HepG2 (cell line): Measurements from ENCODE around the gene VWA3A. TPM values are rescaled to one million over a fixed set of nuclear protein-coding genes. Genes with fewer than 3 reads are reported as not detected.

Source experiments
- AGO1 ChIP-seq: fragments of 200-400 bp; formaldehyde crosslinking; IDR thresholded peaks from 2 replicates; pipeline ENCODE4 v1.6.1; 2017; ENCODE audit warnings: mild to moderate bottlenecking, low read depth, low read length, moderate library complexity; ENCODE audit not compliant: poor library complexity, severe bottlenecking
- CENPT ChIP-seq: sonication (generic); formaldehyde crosslinking; IDR thresholded peaks from 2 replicates; pipeline ENCODE4 v1.8.0; 2022; ENCODE audit warnings: low read depth, mild to moderate bottlenecking, moderate library complexity, missing genetic modification reagents
- CREB1 ChIP-seq, 2 experiments: fragments of 450-650 bp in 1 of 2; IDR thresholded peaks; 2 replicates each; pipeline ENCODE4 v1.6.1; 2016 to 2017; ENCODE audit warnings: control low read depth in 1 of 2, mild to moderate bottlenecking in 1 of 2, missing compliant biosample characterization in 1 of 2, missing genetic modification characterization in 1 of 2
- JARID2 ChIP-seq: sonication (generic); formaldehyde crosslinking; IDR thresholded peaks from 2 replicates; pipeline ENCODE4 v1.8.1; 2023; ENCODE audit warnings: missing genetic modification reagents, inconsistent platforms; ENCODE audit not compliant: insufficient replicate concordance
- JUNB ChIP-seq: sonication (generic); formaldehyde crosslinking; IDR thresholded peaks from 2 replicates; pipeline ENCODE4 v1.8.0; 2022; ENCODE audit warnings: missing genetic modification reagents, mild to moderate bottlenecking, borderline replicate concordance
- NAIF1 ChIP-seq: sonication (generic); formaldehyde crosslinking; IDR thresholded peaks from 2 replicates; pipeline ENCODE4 v1.5.0; 2020; ENCODE audit warnings: mild to moderate bottlenecking, missing genetic modification reagents, borderline replicate concordance
- NKX3-1 ChIP-seq: sonication (generic); formaldehyde crosslinking; IDR thresholded peaks from 2 replicates; pipeline ENCODE4 v1.5.0; 2020; ENCODE audit warnings: missing genetic modification reagents
- POLR2A ChIP-seq, 2 experiments: IDR thresholded peaks; 2 replicates each; pipeline ENCODE4 v1.6.1; 2011; ENCODE audit warnings: low read depth in 2 of 2, low read length in 2 of 2, mild to moderate bottlenecking in 1 of 2, moderate library complexity in 1 of 2; ENCODE audit not compliant: insufficient read depth in 1 of 2
- RNF2 ChIP-seq: fragments of 450-650 bp; conservative IDR thresholded peaks from 2 replicates; pipeline ENCODE4 v1.6.1; 2016; ENCODE audit warnings: low read depth
- SOX6 ChIP-seq, 2 experiments: fragments of 450-650 bp in 1 of 2; sonication (generic) in 1 of 2; formaldehyde crosslinking in 1 of 2; IDR thresholded peaks; 2 replicates each; pipeline versions ENCODE4 v1.4.0 to v1.6.1; 2017 to 2020; ENCODE audit warnings: antibody characterized with exemption in 1 of 2, mild to moderate bottlenecking in 1 of 2, missing genetic modification reagents in 1 of 2
- TAF1 ChIP-seq: sonication (generic); formaldehyde crosslinking; IDR thresholded peaks from 2 replicates; pipeline ENCODE4 v1.4.0; 2020; ENCODE audit warnings: missing genetic modification reagents
- ZNF124 ChIP-seq: sonication (generic); formaldehyde crosslinking; IDR thresholded peaks from 2 replicates; pipeline ENCODE4 v1.4.0; 2020; ENCODE audit warnings: missing genetic modification reagents
- ZNF3 ChIP-seq: IDR thresholded peaks from 2 replicates; pipeline ENCODE4 v1.7.0; 2017; ENCODE audit warnings: inconsistent platforms
- ZNF768 ChIP-seq: sonication (generic); formaldehyde crosslinking; IDR thresholded peaks from 2 replicates; pipeline ENCODE4 v1.4.0; 2020; ENCODE audit warnings: missing genetic modification reagents
- ZNF775 ChIP-seq: sonication (generic); formaldehyde crosslinking; IDR thresholded peaks from 2 replicates; pipeline ENCODE4 v1.4.0; 2020; ENCODE audit warnings: missing genetic modification reagents, mild to moderate bottlenecking, moderate library complexity, borderline replicate concordance
- ZNF83 ChIP-seq: sonication (generic); formaldehyde crosslinking; IDR thresholded peaks from 2 replicates; pipeline ENCODE4 v1.4.0; 2020; ENCODE audit warnings: missing genetic modification reagents, mild to moderate bottlenecking, borderline replicate concordance
- polyA plus RNA-seq, 8 experiments: library from polyadenylated mRNA; depleted of rRNA in 3 of 8; stranded (reverse) in 7 of 8; unstranded in 1 of 8; fragments of >200 nt; fragmentation: Illumina TruSeq in 4 of 8; extraction: Trizol in 4 of 8; gene quantifications; 2 replicates each; pipeline versions ENCODE4 v1.2.1 to v1.2.3, GENCODE V29; 2011 to 2016; ENCODE audit warnings: low read depth in 4 of 8, missing spikeins in 1 of 8, mixed read lengths in 1 of 8; ENCODE audit not compliant: insufficient read depth in 1 of 8
- total RNA-seq, 5 experiments: library from RNA; depleted of rRNA; stranded (reverse); fragments of >200 nt; fragmentation: Illumina TruSeq; extraction: Trizol; gene quantifications; 2 replicates each; pipeline ENCODE4 v1.2.3, GENCODE V29; 2016; ENCODE audit warnings: low read depth in 1 of 5
- TF ChIP-seq, protein P1 (sequence below): sonication (generic); formaldehyde crosslinking; IDR thresholded peaks from 2 replicates; pipeline ENCODE4 v1.4.0; 2020; ENCODE audit warnings: missing genetic modification reagents
- TF ChIP-seq, protein P2 (sequence below): IDR thresholded peaks from 2 replicates; pipeline ENCODE4 v1.6.1; 2016; ENCODE audit warnings: missing compliant biosample characterization, missing genetic modification reagents, borderline replicate concordance
- TF ChIP-seq, protein P3 (sequence below): sonication (generic); formaldehyde crosslinking; IDR thresholded peaks from 2 replicates; pipeline ENCODE4 v1.4.0; 2020; ENCODE audit warnings: missing genetic modification reagents; ENCODE audit errors: not compliant biosample characterization
- TF ChIP-seq, protein P4 (sequence below): sonication (generic); formaldehyde crosslinking; IDR thresholded peaks from 2 replicates; pipeline ENCODE4 v1.5.1; 2020; ENCODE audit warnings: mild to moderate bottlenecking, missing genetic modification reagents, borderline replicate concordance

Gene VWA3A
- total and polyA plus RNA-seq, 2 of the 13 experiments (the other 11 are each of a cell fraction or from before 2014, with no cell fraction given), result 0.03 to 0.07 TPM

DNA sequence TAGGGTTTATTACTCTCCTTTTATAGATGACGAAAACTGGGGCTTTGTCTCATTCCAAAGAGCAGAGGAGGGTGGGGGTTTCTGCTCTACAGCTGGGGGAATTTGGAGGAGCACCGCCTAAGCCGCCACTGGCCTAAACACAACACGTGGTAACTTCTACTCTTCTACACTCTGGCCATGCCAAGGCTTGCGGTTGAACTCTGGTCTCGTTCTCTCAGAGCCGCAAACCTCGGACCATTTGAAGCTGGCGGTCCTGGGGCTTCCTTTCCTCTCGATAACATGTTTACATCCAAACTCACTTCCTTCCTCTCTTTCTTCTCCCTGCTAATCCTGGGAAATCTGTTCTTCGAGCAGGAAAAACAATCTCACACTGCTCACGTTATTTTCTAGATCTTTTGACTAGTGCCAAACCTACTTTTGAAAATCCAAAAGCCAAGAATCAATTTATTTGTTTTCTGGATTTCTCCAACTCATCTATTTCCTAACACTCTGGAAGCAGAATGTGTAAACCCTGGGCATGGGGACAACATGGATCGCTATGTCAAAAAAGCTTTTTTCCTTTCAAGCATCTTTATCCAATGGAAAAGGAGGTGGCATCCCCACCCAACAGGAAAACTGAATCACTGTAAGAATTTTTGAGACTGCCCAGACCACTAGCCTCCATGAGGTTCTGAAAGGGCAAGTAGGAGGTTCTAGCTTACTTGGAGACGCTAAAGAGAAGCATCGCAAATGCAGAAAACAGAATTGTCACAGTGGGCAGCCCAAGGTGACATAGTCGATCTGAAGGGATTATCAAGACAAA, 100.1 kb downstream of the VWA3A start (continued):
- TF ChIP-seq JUNB (CRISPR knock-in tag) (no peak), JARID2 (CRISPR knock-in tag) (no peak), RNF2 (peak; percentile 52), CENPT (CRISPR knock-in tag) (no peak), POLR2A (IDR thresholded peaks at IDR 0.05; ENCODE audit: insufficient read depth in 1 of 2, low read depth in 2 of 2, low read length in 2 of 2) (peak in 1 of 2 experiments; percentile 78; a peak in 2 of 4 replicates), ZNF83 (CRISPR knock-in tag) (no peak), ZNF775 (CRISPR knock-in tag) (peak; percentile 98), SOX6 (IDR thresholded peaks at IDR 0.05) (no peak), SOX6 (CRISPR knock-in tag; IDR thresholded peaks at IDR 0.05) (peak; percentile 82), CREB1 (IDR thresholded peaks at IDR 0.05) (no peak), CREB1 (CRISPR knock-in tag; IDR thresholded peaks at IDR 0.05) (no peak), ZNF768 (CRISPR knock-in tag) (no peak), ZNF124 (CRISPR knock-in tag) (peak; percentile 84), TAF1 (CRISPR knock-in tag) (peak; percentile 76), AGO1 (no peak), NKX3-1 (CRISPR knock-in tag) (0 out of 2 replicates have a peak, but pooled peaks have one; percentile 60), ZNF3 (CRISPR knock-in tag) (no peak; the same call in 1 of the 2 replicates), NAIF1 (CRISPR knock-in tag) (0 out of 2 replicates have a peak, but pooled peaks have one; percentile 14)
- TF ChIP-seq, protein P1, sequence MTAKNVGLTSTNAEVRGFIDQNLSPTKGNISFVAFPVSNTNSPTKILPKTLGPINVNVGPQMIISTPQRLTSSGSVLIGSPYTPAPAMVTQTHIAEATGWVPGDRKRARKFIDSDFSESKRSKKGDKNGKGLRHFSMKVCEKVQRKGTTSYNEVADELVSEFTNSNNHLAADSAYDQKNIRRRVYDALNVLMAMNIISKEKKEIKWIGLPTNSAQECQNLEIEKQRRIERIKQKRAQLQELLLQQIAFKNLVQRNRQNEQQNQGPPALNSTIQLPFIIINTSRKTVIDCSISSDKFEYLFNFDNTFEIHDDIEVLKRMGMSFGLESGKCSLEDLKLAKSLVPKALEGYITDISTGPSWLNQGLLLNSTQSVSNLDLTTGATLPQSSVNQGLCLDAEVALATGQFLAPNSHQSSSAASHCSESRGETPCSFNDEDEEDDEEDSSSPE (CRISPR knock-in tag), result peak; percentile 95
- TF ChIP-seq, protein P2, sequence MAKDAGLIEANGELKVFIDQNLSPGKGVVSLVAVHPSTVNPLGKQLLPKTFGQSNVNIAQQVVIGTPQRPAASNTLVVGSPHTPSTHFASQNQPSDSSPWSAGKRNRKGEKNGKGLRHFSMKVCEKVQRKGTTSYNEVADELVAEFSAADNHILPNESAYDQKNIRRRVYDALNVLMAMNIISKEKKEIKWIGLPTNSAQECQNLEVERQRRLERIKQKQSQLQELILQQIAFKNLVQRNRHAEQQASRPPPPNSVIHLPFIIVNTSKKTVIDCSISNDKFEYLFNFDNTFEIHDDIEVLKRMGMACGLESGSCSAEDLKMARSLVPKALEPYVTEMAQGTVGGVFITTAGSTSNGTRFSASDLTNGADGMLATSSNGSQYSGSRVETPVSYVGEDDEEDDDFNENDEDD, result peak; percentile 97
- TF ChIP-seq, protein P3, sequence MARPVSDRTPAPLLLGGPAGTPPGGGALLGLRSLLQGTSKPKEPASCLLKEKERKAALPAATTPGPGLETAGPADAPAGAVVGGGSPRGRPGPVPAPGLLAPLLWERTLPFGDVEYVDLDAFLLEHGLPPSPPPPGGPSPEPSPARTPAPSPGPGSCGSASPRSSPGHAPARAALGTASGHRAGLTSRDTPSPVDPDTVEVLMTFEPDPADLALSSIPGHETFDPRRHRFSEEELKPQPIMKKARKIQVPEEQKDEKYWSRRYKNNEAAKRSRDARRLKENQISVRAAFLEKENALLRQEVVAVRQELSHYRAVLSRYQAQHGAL (CRISPR knock-in tag), result peak; percentile 64
- TF ChIP-seq, protein P4, sequence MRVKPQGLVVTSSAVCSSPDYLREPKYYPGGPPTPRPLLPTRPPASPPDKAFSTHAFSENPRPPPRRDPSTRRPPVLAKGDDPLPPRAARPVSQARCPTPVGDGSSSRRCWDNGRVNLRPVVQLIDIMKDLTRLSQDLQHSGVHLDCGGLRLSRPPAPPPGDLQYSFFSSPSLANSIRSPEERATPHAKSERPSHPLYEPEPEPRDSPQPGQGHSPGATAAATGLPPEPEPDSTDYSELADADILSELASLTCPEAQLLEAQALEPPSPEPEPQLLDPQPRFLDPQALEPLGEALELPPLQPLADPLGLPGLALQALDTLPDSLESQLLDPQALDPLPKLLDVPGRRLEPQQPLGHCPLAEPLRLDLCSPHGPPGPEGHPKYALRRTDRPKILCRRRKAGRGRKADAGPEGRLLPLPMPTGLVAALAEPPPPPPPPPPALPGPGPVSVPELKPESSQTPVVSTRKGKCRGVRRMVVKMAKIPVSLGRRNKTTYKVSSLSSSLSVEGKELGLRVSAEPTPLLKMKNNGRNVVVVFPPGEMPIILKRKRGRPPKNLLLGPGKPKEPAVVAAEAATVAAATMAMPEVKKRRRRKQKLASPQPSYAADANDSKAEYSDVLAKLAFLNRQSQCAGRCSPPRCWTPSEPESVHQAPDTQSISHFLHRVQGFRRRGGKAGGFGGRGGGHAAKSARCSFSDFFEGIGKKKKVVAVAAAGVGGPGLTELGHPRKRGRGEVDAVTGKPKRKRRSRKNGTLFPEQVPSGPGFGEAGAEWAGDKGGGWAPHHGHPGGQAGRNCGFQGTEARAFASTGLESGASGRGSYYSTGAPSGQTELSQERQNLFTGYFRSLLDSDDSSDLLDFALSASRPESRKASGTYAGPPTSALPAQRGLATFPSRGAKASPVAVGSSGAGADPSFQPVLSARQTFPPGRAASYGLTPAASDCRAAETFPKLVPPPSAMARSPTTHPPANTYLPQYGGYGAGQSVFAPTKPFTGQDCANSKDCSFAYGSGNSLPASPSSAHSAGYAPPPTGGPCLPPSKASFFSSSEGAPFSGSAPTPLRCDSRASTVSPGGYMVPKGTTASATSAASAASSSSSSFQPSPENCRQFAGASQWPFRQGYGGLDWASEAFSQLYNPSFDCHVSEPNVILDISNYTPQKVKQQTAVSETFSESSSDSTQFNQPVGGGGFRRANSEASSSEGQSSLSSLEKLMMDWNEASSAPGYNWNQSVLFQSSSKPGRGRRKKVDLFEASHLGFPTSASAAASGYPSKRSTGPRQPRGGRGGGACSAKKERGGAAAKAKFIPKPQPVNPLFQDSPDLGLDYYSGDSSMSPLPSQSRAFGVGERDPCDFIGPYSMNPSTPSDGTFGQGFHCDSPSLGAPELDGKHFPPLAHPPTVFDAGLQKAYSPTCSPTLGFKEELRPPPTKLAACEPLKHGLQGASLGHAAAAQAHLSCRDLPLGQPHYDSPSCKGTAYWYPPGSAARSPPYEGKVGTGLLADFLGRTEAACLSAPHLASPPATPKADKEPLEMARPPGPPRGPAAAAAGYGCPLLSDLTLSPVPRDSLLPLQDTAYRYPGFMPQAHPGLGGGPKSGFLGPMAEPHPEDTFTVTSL (CRISPR knock-in tag), result peak; percentile 82; the same call in 1 of the 2 replicates
